Neutrophil (primary cell): ENCODE data around the gene AJAP1.

Experiments used
- H3K27ac ChIP-seq: fragments of 200-600 bp; sonication (generic); 2 replicates; pipeline ENCODE4 v1.5.1; 2016; ENCODE audit warnings: mild to moderate bottlenecking, moderate library complexity
- H3K27me3 ChIP-seq: fragments of 200-600 bp; sonication (generic); 2 replicates; pipeline ENCODE4 v1.6.0; 2016; ENCODE audit warnings: mild to moderate bottlenecking
- H3K36me3 ChIP-seq: fragments of 200-600 bp; sonication (generic); 2 replicates; pipeline ENCODE4 v1.5.1; 2017
- H3K4me1 ChIP-seq, 2 experiments: fragments of 200-600 bp in 1 of 2; sonication (generic) in 1 of 2; 1 replicate in 1 of 2; 2 replicates in 1 of 2; pipeline versions ENCODE4 v1.5.1 to v1.6.1; 2013 to 2016; ENCODE audit warnings: low read depth in 1 of 2, low read length in 1 of 2, mild to moderate bottlenecking in 1 of 2, moderate library complexity in 1 of 2; ENCODE audit not compliant: control insufficient read depth in 1 of 2, insufficient read depth in 1 of 2
- H3K4me3 ChIP-seq, 2 experiments: fragments of 200-600 bp in 1 of 2; sonication (generic) in 1 of 2; 1 replicate in 1 of 2; 2 replicates in 1 of 2; pipeline ENCODE4 v1.5.1; 2013 to 2016; ENCODE audit warnings: low read depth in 1 of 2, low read length in 1 of 2, mild to moderate bottlenecking in 1 of 2, moderate library complexity in 1 of 2
- H3K9me3 ChIP-seq: fragments of 200-600 bp; sonication (generic); 2 replicates; pipeline ENCODE4 v1.5.1; 2016
- TF ChIP-seq, protein P1 (sequence below): fragments of 200-600 bp; sonication (generic); IDR thresholded peaks from 2 replicates; pipeline ENCODE4 v1.5.1; 2016; ENCODE audit warnings: antibody characterized with exemption

AJAP1 gene

GRCh38 chr1:4724001-4724400, 69.6 kb downstream of the AJAP1 start:
- no peaks in the 10 kb centered on the region for H3K9me3 ChIP-seq
- H3K27ac ChIP-seq = no peak overlapping the region
- H3K36me3 ChIP-seq = no peaks in the 10 kb centered on the region
- H3K27me3 ChIP-seq = peaks cover 10% of the 10 kb centered on the region
- TF ChIP-seq, protein P1, sequence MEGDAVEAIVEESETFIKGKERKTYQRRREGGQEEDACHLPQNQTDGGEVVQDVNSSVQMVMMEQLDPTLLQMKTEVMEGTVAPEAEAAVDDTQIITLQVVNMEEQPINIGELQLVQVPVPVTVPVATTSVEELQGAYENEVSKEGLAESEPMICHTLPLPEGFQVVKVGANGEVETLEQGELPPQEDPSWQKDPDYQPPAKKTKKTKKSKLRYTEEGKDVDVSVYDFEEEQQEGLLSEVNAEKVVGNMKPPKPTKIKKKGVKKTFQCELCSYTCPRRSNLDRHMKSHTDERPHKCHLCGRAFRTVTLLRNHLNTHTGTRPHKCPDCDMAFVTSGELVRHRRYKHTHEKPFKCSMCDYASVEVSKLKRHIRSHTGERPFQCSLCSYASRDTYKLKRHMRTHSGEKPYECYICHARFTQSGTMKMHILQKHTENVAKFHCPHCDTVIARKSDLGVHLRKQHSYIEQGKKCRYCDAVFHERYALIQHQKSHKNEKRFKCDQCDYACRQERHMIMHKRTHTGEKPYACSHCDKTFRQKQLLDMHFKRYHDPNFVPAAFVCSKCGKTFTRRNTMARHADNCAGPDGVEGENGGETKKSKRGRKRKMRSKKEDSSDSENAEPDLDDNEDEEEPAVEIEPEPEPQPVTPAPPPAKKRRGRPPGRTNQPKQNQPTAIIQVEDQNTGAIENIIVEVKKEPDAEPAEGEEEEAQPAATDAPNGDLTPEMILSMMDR = no peak
- peaks cover 0 to 3% of the 10 kb centered on the region in 2 experiments for H3K4me1 ChIP-seq
- no peak overlapping the region for H3K4me3 ChIP-seq

GRCh38 chr1:4724695-4725250, 70.4 kb downstream of the AJAP1 start:
- Histone ChIP-seq H3K4me3 (no peak overlapping the region), H3K27ac (no peak overlapping the region), H3K27me3 (peaks cover 7% of the 10 kb centered on the region), H3K9me3 (no peaks in the 10 kb centered on the region), H3K36me3 (no peaks in the 10 kb centered on the region), H3K4me1 (peaks cover 0 to 3% of the 10 kb centered on the region in 2 experiments)
- TF ChIP-seq, protein P1 = no peak

DNA sequence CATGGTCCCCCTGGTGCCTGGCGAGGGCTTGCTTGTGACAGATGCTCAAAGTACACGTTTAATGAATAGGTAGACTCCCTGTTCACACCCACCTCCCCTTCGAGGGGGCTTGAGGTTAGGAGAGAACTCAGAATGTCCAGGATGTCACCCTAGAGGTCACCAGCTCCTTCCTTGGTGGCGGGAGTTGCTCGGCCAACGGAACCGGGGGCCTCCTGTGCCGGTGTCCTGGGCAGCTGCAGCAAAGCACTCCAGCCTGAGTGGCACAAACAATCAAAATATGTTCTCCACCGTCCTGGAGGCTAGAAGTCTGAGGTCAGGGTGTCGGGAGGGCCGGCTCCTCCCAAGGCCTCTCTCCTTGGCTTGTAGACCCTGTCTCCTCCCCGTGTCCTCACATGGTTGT, 71.0 kb downstream of the AJAP1 start:
- peaks cover 11% of the 10 kb centered on the region for H3K27me3 ChIP-seq
- H3K9me3 ChIP-seq = no peaks in the 10 kb centered on the region
- H3K27ac ChIP-seq = no peak overlapping the region
- peaks cover 0 to 3% of the 10 kb centered on the region in 2 experiments for H3K4me1 ChIP-seq
- TF ChIP-seq, protein P1 = no peak
- no peak overlapping the region for H3K4me3 ChIP-seq
- H3K36me3 ChIP-seq = no peaks in the 10 kb centered on the region

DNA sequence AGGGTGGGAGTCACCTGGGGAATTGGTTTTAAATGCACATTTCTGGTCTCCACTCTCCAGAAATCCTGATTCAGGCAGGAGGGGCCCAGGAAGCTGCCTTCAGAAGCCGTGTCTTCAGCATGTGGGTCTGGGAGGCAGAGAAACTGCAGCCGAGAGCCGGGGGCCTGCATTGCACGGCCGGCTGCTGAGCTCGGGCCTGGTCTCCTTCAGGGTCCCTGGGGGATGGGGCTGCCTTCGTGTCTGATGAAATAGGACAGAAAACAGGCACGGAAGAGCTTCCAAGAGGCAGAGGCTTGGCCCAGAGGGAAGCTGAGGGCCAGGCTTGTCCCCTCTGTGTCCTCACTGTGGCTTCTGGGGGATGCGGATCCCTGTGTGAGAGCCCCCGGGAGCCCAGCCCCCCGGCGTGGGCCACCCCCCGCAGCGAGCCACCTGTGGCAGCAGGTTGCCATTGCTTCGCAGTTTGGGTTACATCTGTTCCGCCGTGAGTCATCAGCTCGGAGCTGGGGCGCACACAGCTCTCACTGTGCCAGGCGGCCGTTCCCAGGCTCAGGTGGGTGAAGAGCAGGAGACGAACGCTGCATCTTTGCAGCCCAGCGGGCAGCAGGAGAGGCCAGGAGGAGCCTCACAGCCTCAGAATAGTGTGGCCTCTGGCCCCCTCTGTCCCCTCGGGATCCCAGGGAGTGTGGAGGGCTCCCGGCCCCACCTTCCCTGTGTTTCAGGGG, 72.4 kb downstream of the AJAP1 start:
- H3K27ac ChIP-seq = no peak overlapping the region
- peaks cover 0 to 3% of the 10 kb centered on the region in 2 experiments for H3K4me1 ChIP-seq
- no peak overlapping the region for H3K4me3 ChIP-seq
- peaks cover 11% of the 10 kb centered on the region for H3K27me3 ChIP-seq
- peaks cover 3% of the 10 kb centered on the region for H3K36me3 ChIP-seq
- TF ChIP-seq, protein P1 = no peak
- H3K9me3 ChIP-seq = no peaks in the 10 kb centered on the region

DNA sequence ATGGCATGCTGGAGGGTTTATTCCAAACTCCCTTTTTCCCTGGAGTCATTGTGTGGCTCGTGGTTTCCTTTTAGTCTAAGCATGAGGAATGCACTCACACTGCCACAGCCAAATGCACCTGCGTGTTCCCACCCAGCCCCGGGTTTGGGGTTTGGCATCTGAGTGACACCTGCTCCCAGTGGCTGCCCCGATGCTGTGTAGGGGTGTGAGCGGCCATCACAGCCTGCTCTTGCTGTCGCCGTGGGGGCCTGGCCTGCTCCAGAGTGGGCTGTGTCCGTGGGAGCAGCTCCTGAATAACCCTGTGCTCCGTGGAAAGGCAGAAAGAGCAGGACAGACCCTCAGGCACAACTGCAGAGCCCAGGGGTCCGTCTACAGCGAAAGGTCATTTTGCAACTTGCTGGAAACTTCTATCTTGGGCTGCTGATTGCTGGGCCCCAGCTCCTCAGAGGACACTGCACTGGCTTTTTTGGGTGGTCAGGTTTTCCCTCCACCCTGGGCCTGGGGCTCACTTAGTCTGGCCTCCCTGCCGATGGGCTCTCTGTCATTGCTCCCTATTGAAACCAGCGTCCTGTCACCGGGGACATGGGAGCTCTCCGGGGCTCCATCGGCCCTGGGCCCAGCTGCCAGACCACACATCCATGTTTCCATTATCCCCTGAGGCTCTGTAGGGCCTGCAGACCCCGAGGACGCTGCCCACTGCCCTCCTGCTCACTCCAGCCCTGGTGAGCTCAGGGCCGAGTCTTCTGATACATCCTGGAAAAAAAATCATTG, 74.1 kb downstream of the AJAP1 start:
- TF ChIP-seq, protein P1 = no peak
- Histone ChIP-seq H3K4me1 (peaks cover 0 to 5% of the 10 kb centered on the region in 2 experiments), H3K27me3 (peaks cover 11% of the 10 kb centered on the region), H3K9me3 (no peaks in the 10 kb centered on the region), H3K4me3 (no peak overlapping the region), H3K27ac (no peak overlapping the region), H3K36me3 (peaks cover 17% of the 10 kb centered on the region)
